Measurements from ENCODE around the gene MTFR1L.

DNA sequence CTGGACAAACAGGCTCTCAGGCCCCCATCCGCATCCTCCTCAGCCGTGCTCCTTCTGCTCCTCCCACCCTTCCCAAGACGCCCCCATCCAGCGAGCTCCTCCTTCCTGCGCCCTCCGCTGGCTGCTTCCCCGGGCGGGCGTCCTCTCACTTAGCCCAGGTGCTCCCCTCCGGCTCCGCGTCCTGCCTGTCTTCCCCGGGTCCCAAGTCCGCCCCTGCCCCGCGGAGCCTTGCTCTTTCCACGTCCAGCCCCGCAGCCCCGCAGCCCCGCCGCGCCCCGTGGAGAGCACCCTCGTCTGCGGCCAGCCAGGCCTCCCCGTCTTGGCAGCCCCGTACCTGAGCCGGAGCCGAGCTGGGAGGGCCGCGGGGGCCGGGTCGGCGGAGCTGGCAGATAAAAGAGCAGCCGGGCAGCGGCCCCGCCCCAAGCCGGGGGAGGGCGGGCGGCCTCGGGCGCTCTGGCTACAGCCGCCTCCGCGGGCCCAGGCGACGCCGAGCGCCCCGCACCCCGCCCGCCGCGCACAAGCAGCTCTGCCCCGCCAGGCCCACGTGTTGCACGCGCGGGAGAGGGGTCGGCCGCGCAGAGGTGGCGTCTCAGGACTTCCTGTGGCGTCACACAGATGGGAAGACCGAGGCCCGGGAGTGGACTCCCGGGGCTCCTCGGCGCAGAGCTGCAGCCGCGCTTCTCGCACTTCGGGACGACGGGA, 55.6 kb downstream of the MTFR1L start, which contains the start of gene PAQR7:
- TF ChIP-seq SMC3 (IDR thresholded peaks at IDR 0.05; ENCODE audit: low read depth, low read length) = no peak
- TF ChIP-seq EP300 (IDR thresholded peaks at IDR 0.05; ENCODE audit: borderline replicate concordance in 1 of 2, low read depth in 1 of 2, low read length in 1 of 2) = no peak
- TF ChIP-seq, protein P1, sequence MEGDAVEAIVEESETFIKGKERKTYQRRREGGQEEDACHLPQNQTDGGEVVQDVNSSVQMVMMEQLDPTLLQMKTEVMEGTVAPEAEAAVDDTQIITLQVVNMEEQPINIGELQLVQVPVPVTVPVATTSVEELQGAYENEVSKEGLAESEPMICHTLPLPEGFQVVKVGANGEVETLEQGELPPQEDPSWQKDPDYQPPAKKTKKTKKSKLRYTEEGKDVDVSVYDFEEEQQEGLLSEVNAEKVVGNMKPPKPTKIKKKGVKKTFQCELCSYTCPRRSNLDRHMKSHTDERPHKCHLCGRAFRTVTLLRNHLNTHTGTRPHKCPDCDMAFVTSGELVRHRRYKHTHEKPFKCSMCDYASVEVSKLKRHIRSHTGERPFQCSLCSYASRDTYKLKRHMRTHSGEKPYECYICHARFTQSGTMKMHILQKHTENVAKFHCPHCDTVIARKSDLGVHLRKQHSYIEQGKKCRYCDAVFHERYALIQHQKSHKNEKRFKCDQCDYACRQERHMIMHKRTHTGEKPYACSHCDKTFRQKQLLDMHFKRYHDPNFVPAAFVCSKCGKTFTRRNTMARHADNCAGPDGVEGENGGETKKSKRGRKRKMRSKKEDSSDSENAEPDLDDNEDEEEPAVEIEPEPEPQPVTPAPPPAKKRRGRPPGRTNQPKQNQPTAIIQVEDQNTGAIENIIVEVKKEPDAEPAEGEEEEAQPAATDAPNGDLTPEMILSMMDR (IDR thresholded peaks at IDR 0.05) = 0 out of 2 replicates have a peak, but pooled peaks have one; percentile 11
- peak; percentile 11; the same call in 1 of the 2 replicates for TF ChIP-seq POLR2AphosphoS5 (IDR thresholded peaks at IDR 0.05; ENCODE audit: low read depth, low read length)
- no peak for TF ChIP-seq REST (IDR thresholded peaks at IDR 0.05; ENCODE audit: low read depth, low read length)
- no peak for TF ChIP-seq NFIC (IDR thresholded peaks at IDR 0.05; ENCODE audit: borderline replicate concordance)
- TF ChIP-seq, protein P2, sequence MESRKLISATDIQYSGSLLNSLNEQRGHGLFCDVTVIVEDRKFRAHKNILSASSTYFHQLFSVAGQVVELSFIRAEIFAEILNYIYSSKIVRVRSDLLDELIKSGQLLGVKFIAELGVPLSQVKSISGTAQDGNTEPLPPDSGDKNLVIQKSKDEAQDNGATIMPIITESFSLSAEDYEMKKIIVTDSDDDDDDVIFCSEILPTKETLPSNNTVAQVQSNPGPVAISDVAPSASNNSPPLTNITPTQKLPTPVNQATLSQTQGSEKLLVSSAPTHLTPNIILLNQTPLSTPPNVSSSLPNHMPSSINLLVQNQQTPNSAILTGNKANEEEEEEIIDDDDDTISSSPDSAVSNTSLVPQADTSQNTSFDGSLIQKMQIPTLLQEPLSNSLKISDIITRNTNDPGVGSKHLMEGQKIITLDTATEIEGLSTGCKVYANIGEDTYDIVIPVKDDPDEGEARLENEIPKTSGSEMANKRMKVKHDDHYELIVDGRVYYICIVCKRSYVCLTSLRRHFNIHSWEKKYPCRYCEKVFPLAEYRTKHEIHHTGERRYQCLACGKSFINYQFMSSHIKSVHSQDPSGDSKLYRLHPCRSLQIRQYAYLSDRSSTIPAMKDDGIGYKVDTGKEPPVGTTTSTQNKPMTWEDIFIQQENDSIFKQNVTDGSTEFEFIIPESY (IDR thresholded peaks at IDR 0.05; ENCODE audit: borderline replicate concordance, low read depth) = no peak
- TF ChIP-seq SIN3A (IDR thresholded peaks at IDR 0.05; ENCODE audit: borderline replicate concordance, low read depth, low read length) = no peak
- TF ChIP-seq RXRA (IDR thresholded peaks at IDR 0.05; ENCODE audit: borderline replicate concordance, low read depth) = no peak
- peak; percentile 55 for TF ChIP-seq TAF1 (IDR thresholded peaks at IDR 0.05; ENCODE audit: borderline replicate concordance, low read depth, low read length)
- no peak for TF ChIP-seq YY1 (IDR thresholded peaks at IDR 0.05; ENCODE audit: low read depth)
- TF ChIP-seq CHD2 (IDR thresholded peaks at IDR 0.05; ENCODE audit: low read length, partially characterized antibody) = no peak
